ENCODE results near the gene CLEC9A. TPM values are rescaled to one million over a fixed set of nuclear protein-coding genes. Genes with fewer than 3 reads are reported as not detected.

The CLEC9A gene
- total RNA-seq, 2 experiments from 2014 or later, result not detected

GRCh38 chr12:10067264-10067663 is 36.8 kb downstream of the CLEC9A start:
- Mint-ChIP-seq H3K4me1 (no peaks in the 10 kb centered on the region), H3K9me3 (ENCODE audit: low read depth) (no peaks in the 10 kb centered on the region), H3K27me3 (peaks cover 21% of the 10 kb centered on the region), H3K36me3 (ENCODE audit: low read depth) (no peaks in the 10 kb centered on the region), H3K4me3 (no peak overlapping the region), H3K27ac (no peak overlapping the region)
- DNase-seq (no peak), ATAC-seq (no peak)
- intact Hi-C loops (cut with DNase I, micrococcal nuclease), result no loop called here
- ChIA-PET POLR2A (no interaction called here), CTCF (interaction anchor here (0.6 to 2.1 kb wide), 3 partner anchors 12 to 317 kb away, joined by 4 read pairs; no protein-coding TSS in a partner anchor)

- Mint-ChIP-seq H3K4me1 (no peaks in the 10 kb centered on the region), H3K4me3 (no peak overlapping the region), H3K9me3 (ENCODE audit: low read depth) (no peaks in the 10 kb centered on the region), H3K27ac (no peak overlapping the region), H3K36me3 (ENCODE audit: low read depth) (no peaks in the 10 kb centered on the region), H3K27me3 (peaks cover 21% of the 10 kb centered on the region)
- ChIA-PET CTCF (interaction anchor here (2.1 kb wide), 1 partner anchor 318 kb away, joined by 4 read pairs; no protein-coding TSS in a partner anchor), POLR2A (no interaction called here)
- intact Hi-C loops (cut with DNase I, micrococcal nuclease), result no loop called here
- ATAC-seq (no peak), DNase-seq (no peak)
These were observed 37.5 kb downstream of the CLEC9A start for GRCh38 chr12:10067942-10068341.

GRCh38 chr12:10068644-10069043 is 38.2 kb downstream of the CLEC9A start:
- Mint-ChIP-seq H3K27ac (no peak overlapping the region), H3K9me3 (ENCODE audit: low read depth) (no peaks in the 10 kb centered on the region), H3K4me3 (no peak overlapping the region), H3K4me1 (no peaks in the 10 kb centered on the region), H3K36me3 (ENCODE audit: low read depth) (no peaks in the 10 kb centered on the region), H3K27me3 (peaks cover 21% of the 10 kb centered on the region)
- ChIA-PET POLR2A (no interaction called here), CTCF (interaction anchor here (0.7 to 2.1 kb wide), 3 partner anchors 8 to 319 kb away, joined by 3 to 4 read pairs (median 3); no protein-coding TSS in a partner anchor)
- DNase-seq (no peak), ATAC-seq (no peak)
- intact Hi-C loops (cut with DNase I, micrococcal nuclease), result no loop called here

- ChIA-PET CTCF (interaction anchor here (0.7 to 2.1 kb wide), 3 partner anchors 9 to 319 kb away, joined by 3 to 4 read pairs (median 3); no protein-coding TSS in a partner anchor), POLR2A (no interaction called here)
- Mint-ChIP-seq H3K27ac (no peak overlapping the region), H3K9me3 (ENCODE audit: low read depth) (no peaks in the 10 kb centered on the region), H3K4me1 (no peaks in the 10 kb centered on the region), H3K36me3 (ENCODE audit: low read depth) (no peaks in the 10 kb centered on the region), H3K27me3 (peaks cover 21% of the 10 kb centered on the region), H3K4me3 (no peak overlapping the region)
- DNase-seq, result no peak
- no peak for ATAC-seq
- intact Hi-C loops (cut with DNase I, micrococcal nuclease), result no loop called here
These were observed 38.6 kb downstream of the CLEC9A start for GRCh38 chr12:10069099-10069498.

GRCh38 chr12:10069976-10070375 is 39.5 kb downstream of the CLEC9A start:
- ChIA-PET POLR2A (interaction anchor here (0.5 kb wide), 1 partner anchor 69 kb away, joined by 3 read pairs; no protein-coding TSS in a partner anchor), CTCF (no interaction called here)
- no peak overlapping the region for H3K27ac Mint-ChIP-seq
- ATAC-seq (no peak), DNase-seq (no peak)
- no peaks in the 10 kb centered on the region for H3K9me3 Mint-ChIP-seq (ENCODE audit: low read depth)
- intact Hi-C loops (cut with DNase I, micrococcal nuclease), result no loop called here
- peaks cover 21% of the 10 kb centered on the region for H3K27me3 Mint-ChIP-seq
- H3K4me3 Mint-ChIP-seq, result no peak overlapping the region
- no peaks in the 10 kb centered on the region for H3K4me1 Mint-ChIP-seq
- H3K36me3 Mint-ChIP-seq (ENCODE audit: low read depth), result no peaks in the 10 kb centered on the region

GRCh38 chr12:10070380-10070779 is 39.9 kb downstream of the CLEC9A start:
- Mint-ChIP-seq H3K9me3 (ENCODE audit: low read depth) (no peaks in the 10 kb centered on the region), H3K27ac (no peak overlapping the region), H3K4me1 (no peaks in the 10 kb centered on the region), H3K36me3 (ENCODE audit: low read depth) (no peaks in the 10 kb centered on the region), H3K27me3 (peaks cover 21% of the 10 kb centered on the region), H3K4me3 (no peak overlapping the region)
- ATAC-seq, result no peak
- no peak for DNase-seq
- CTCF ChIA-PET, result no interaction called here
- intact Hi-C loops (cut with DNase I, micrococcal nuclease), result no loop called here
- POLR2A ChIA-PET, result no interaction called here

GRCh38 chr12:10072131-10072530 is 41.6 kb downstream of the CLEC9A start:
- ATAC-seq (no peak), DNase-seq (no peak)
- intact Hi-C loops (cut with DNase I, micrococcal nuclease), result no loop called here
- ChIA-PET POLR2A (no interaction called here), CTCF (no interaction called here)
- no peaks in the 10 kb centered on the region for H3K36me3 Mint-ChIP-seq (ENCODE audit: low read depth)
- H3K9me3 Mint-ChIP-seq (ENCODE audit: low read depth), result no peaks in the 10 kb centered on the region
- H3K27ac Mint-ChIP-seq, result no peak overlapping the region
- no peak overlapping the region for H3K4me3 Mint-ChIP-seq
- H3K4me1 Mint-ChIP-seq, result no peaks in the 10 kb centered on the region
- peaks cover 17% of the 10 kb centered on the region for H3K27me3 Mint-ChIP-seq

- no peaks in the 10 kb centered on the region for H3K9me3 Mint-ChIP-seq (ENCODE audit: low read depth)
- ChIA-PET CTCF (interaction anchor here (0.9 kb wide), 1 partner anchor 21 kb away, joined by 3 read pairs; no protein-coding TSS in a partner anchor), POLR2A (no interaction called here)
- ATAC-seq (no peak), DNase-seq (no peak)
- H3K27me3 Mint-ChIP-seq, result peaks cover 11% of the 10 kb centered on the region
- no peaks in the 10 kb centered on the region for H3K36me3 Mint-ChIP-seq (ENCODE audit: low read depth)
- intact Hi-C loops (cut with DNase I, micrococcal nuclease), result no loop called here
- no peak overlapping the region for H3K4me3 Mint-ChIP-seq
- no peaks in the 10 kb centered on the region for H3K4me1 Mint-ChIP-seq
- H3K27ac Mint-ChIP-seq, result no peak overlapping the region
These were observed 42.8 kb downstream of the CLEC9A start for GRCh38 chr12:10073261-10073660.

GRCh38 chr12:10075451-10075850 is 45.0 kb downstream of the CLEC9A start:
- POLR2A ChIA-PET, result no interaction called here
- intact Hi-C loops (cut with DNase I, micrococcal nuclease), result no loop called here
- Mint-ChIP-seq H3K27me3 (peaks cover 5% of the 10 kb centered on the region), H3K9me3 (ENCODE audit: low read depth) (no peaks in the 10 kb centered on the region), H3K36me3 (ENCODE audit: low read depth) (no peaks in the 10 kb centered on the region), H3K27ac (no peak overlapping the region), H3K4me3 (no peak overlapping the region), H3K4me1 (no peaks in the 10 kb centered on the region)
- CTCF ChIA-PET, result no interaction called here
- DNase-seq (no peak), ATAC-seq (no peak)

GRCh38 chr12:10082117-10082874 is 51.8 kb downstream of the CLEC9A start:
- Mint-ChIP-seq H3K27me3 (peaks cover 8% of the 10 kb centered on the region), H3K9me3 (ENCODE audit: low read depth) (peaks cover 8% of the 10 kb centered on the region), H3K4me3 (no peak overlapping the region), H3K27ac (no peak overlapping the region), H3K36me3 (ENCODE audit: low read depth) (no peaks in the 10 kb centered on the region), H3K4me1 (no peaks in the 10 kb centered on the region)
- ChIA-PET POLR2A (no interaction called here), CTCF (interaction anchor here (1.4 kb wide), 1 partner anchor 71 kb away, joined by 4 read pairs; no protein-coding TSS in a partner anchor)
- intact Hi-C loops (cut with DNase I, micrococcal nuclease), result no loop called here
- ATAC-seq (no peak), DNase-seq (no peak)

- ATAC-seq (no peak), DNase-seq (no peak)
- intact Hi-C loops (cut with DNase I, micrococcal nuclease), result no loop called here
- Mint-ChIP-seq H3K9me3 (ENCODE audit: low read depth) (peaks cover 8% of the 10 kb centered on the region), H3K27me3 (peaks cover 6% of the 10 kb centered on the region), H3K4me1 (no peaks in the 10 kb centered on the region), H3K36me3 (ENCODE audit: low read depth) (no peaks in the 10 kb centered on the region), H3K4me3 (no peak overlapping the region), H3K27ac (no peak overlapping the region)
- ChIA-PET POLR2A (no interaction called here), CTCF (no interaction called here)
These were observed 54.3 kb downstream of the CLEC9A start for GRCh38 chr12:10084733-10085132.

GRCh38 chr12:10086387-10086786 is 55.9 kb downstream of the CLEC9A start:
- Mint-ChIP-seq H3K36me3 (ENCODE audit: low read depth) (no peaks in the 10 kb centered on the region), H3K27ac (no peak overlapping the region), H3K27me3 (peaks cover 5% of the 10 kb centered on the region), H3K9me3 (ENCODE audit: low read depth) (peaks cover 8% of the 10 kb centered on the region), H3K4me3 (no peak overlapping the region), H3K4me1 (no peaks in the 10 kb centered on the region)
- CTCF ChIA-PET, result no interaction called here
- POLR2A ChIA-PET, result no interaction called here
- ATAC-seq (no peak), DNase-seq (no peak)
- intact Hi-C loops (cut with DNase I, micrococcal nuclease), result no loop called here
